Measurements from ENCODE around the gene WBP11. TPM values are rescaled to one million over a fixed set of nuclear protein-coding genes. Genes with fewer than 3 reads are reported as not detected.

Gene WBP11
- total RNA-seq, 1 experiment from 2014 or later = 22.7 TPM

- peaks cover 39% of the 10 kb centered on the region for H3K36me3 ChIP-seq (ENCODE audit: insufficient read depth, low read length)
- no peaks in the 10 kb centered on the region for H3K9me3 ChIP-seq (ENCODE audit: low read length)
These were observed 18.8 kb downstream of the WBP11 start for GRCh38 chr12:14784471-14784870.

GRCh38 chr12:14782756-14783155, 20.5 kb downstream of the WBP11 start:
- DNase-seq = no peak
- Histone ChIP-seq H3K4me2 (ENCODE audit: low read depth, low read length, poor library complexity, severe bottlenecking) (no peak overlapping the region), H3K9ac (ENCODE audit: low read length) (no peak overlapping the region), H3K36me3 (ENCODE audit: insufficient read depth, low read length) (peaks cover 30% of the 10 kb centered on the region), H3K9me2 (replicated peaks; ENCODE audit: insufficient read depth, low read length) (no peaks in the 10 kb centered on the region), H3K79me2 (ENCODE audit: low read length) (no peaks in the 10 kb centered on the region), H3K9me3 (ENCODE audit: low read length) (no peaks in the 10 kb centered on the region), H4K20me1 (ENCODE audit: insufficient read depth, low read depth, low read length) (no peaks in the 10 kb centered on the region), H3K27ac (ENCODE audit: low read length) (no peak overlapping the region), H3K4me3 (ENCODE audit: low read length) (no peak overlapping the region), H3K4me1 (ENCODE audit: low read length) (peaks cover 8% of the 10 kb centered on the region), H3K27me3 (ENCODE audit: low read length) (no peaks in the 10 kb centered on the region), H2AFZ (ENCODE audit: low read length) (no peak overlapping the region)

More at GRCh38 chr12:14784471-14784870, 18.8 kb downstream of the WBP11 start:
- Histone ChIP-seq H2AFZ (ENCODE audit: low read length) (no peak overlapping the region), H3K9ac (ENCODE audit: low read length) (no peak overlapping the region), H3K4me2 (ENCODE audit: low read depth, low read length, poor library complexity, severe bottlenecking) (no peak overlapping the region), H4K20me1 (ENCODE audit: insufficient read depth, low read depth, low read length) (no peaks in the 10 kb centered on the region), H3K9me2 (replicated peaks; ENCODE audit: insufficient read depth, low read length) (no peaks in the 10 kb centered on the region), H3K4me3 (ENCODE audit: low read length) (no peak overlapping the region), H3K27ac (ENCODE audit: low read length) (no peak overlapping the region), H3K79me2 (ENCODE audit: low read length) (no peaks in the 10 kb centered on the region), H3K4me1 (ENCODE audit: low read length) (peaks cover 8% of the 10 kb centered on the region), H3K27me3 (ENCODE audit: low read length) (no peaks in the 10 kb centered on the region)
- no peak for DNase-seq

DNA sequence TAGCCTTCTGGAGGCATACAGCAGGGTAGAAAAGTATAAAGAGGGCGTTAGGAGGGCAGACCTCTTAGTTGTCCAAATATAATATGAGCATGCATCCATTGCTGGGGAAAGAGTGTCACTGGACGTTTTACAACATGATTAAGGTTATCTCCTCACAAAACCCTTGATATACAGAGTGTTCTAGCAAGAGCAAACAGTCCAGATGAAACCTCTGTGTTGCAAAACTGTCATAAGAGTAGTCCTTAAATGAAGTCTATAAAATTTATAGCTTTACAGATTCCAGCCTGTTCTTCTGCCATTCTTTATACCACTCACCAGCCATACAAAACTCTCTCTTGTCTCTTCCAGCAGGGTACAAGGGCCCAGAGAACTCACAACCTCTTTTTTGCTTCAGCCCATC, 21.7 kb downstream of the WBP11 start:
- Histone ChIP-seq H3K9me2 (replicated peaks; ENCODE audit: insufficient read depth, low read length) (no peaks in the 10 kb centered on the region), H3K79me2 (ENCODE audit: low read length) (no peaks in the 10 kb centered on the region), H3K4me3 (ENCODE audit: low read length) (no peak overlapping the region)

DNA sequence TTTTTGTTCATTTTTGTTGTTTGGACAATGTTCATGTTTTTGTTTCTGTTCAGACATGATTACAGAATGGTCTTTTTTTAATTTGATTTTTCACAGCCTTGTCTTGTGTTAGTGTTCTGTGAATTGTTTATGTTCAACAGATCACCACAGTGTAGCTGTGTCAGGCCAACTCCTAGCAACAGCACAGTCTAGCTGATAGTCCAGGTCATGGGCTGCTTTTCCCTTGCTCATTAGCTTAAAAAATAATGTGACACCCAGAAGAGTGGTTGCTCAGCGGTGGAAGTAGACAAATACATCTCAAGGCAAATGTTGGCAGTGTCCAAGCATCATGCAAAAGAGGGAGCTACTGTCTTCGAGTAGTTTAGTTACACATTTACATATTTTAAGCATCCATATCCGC, 22.4 kb downstream of the WBP11 start:
- H3K4me1 ChIP-seq (ENCODE audit: low read length) = peaks cover 8% of the 10 kb centered on the region

More for the DNA sequence above, 21.7 kb downstream of the WBP11 start:
- H3K27ac ChIP-seq (ENCODE audit: low read length) = no peak overlapping the region
- no peaks in the 10 kb centered on the region for H4K20me1 ChIP-seq (ENCODE audit: insufficient read depth, low read depth, low read length)
- H3K36me3 ChIP-seq (ENCODE audit: insufficient read depth, low read length) = peaks cover 23% of the 10 kb centered on the region
- H3K27me3 ChIP-seq (ENCODE audit: low read length) = no peaks in the 10 kb centered on the region
- DNase-seq = no peak
- H2AFZ ChIP-seq (ENCODE audit: low read length) = no peak overlapping the region
- no peak overlapping the region for H3K9ac ChIP-seq (ENCODE audit: low read length)
- H3K4me2 ChIP-seq (ENCODE audit: low read depth, low read length, poor library complexity, severe bottlenecking) = no peak overlapping the region
- H3K4me1 ChIP-seq (ENCODE audit: low read length) = peaks cover 8% of the 10 kb centered on the region
- H3K9me3 ChIP-seq (ENCODE audit: low read length) = no peaks in the 10 kb centered on the region

GRCh38 chr12:14779834-14780233, 23.4 kb downstream of the WBP11 start:
- Histone ChIP-seq H3K79me2 (ENCODE audit: low read length) (no peaks in the 10 kb centered on the region), H3K4me2 (ENCODE audit: low read depth, low read length, poor library complexity, severe bottlenecking) (no peak overlapping the region), H3K9me2 (replicated peaks; ENCODE audit: insufficient read depth, low read length) (no peaks in the 10 kb centered on the region), H3K4me3 (ENCODE audit: low read length) (no peak overlapping the region), H3K9ac (ENCODE audit: low read length) (no peak overlapping the region), H3K9me3 (ENCODE audit: low read length) (no peaks in the 10 kb centered on the region), H3K4me1 (ENCODE audit: low read length) (peaks cover 12% of the 10 kb centered on the region), H3K36me3 (ENCODE audit: insufficient read depth, low read length) (peaks cover 5% of the 10 kb centered on the region; the same call in 1 of the 2 replicates), H3K27ac (ENCODE audit: low read length) (no peak overlapping the region), H3K27me3 (ENCODE audit: low read length) (no peaks in the 10 kb centered on the region), H4K20me1 (ENCODE audit: insufficient read depth, low read depth, low read length) (no peaks in the 10 kb centered on the region), H2AFZ (ENCODE audit: low read length) (no peak overlapping the region)
- no peak for DNase-seq

More for the DNA sequence above, 22.4 kb downstream of the WBP11 start:
- DNase-seq = no peak
- Histone ChIP-seq H3K4me3 (ENCODE audit: low read length) (no peak overlapping the region; the same call in 1 of the 2 replicates), H3K4me2 (ENCODE audit: low read depth, low read length, poor library complexity, severe bottlenecking) (peak overlapping the region; percentile 21), H3K27me3 (ENCODE audit: low read length) (no peaks in the 10 kb centered on the region), H3K27ac (ENCODE audit: low read length) (no peak overlapping the region), H2AFZ (ENCODE audit: low read length) (no peak overlapping the region), H3K36me3 (ENCODE audit: insufficient read depth, low read length) (peaks cover 15% of the 10 kb centered on the region), H4K20me1 (ENCODE audit: insufficient read depth, low read depth, low read length) (no peaks in the 10 kb centered on the region), H3K9me2 (replicated peaks; ENCODE audit: insufficient read depth, low read length) (no peaks in the 10 kb centered on the region), H3K79me2 (ENCODE audit: low read length) (no peaks in the 10 kb centered on the region), H3K9me3 (ENCODE audit: low read length) (no peaks in the 10 kb centered on the region), H3K9ac (ENCODE audit: low read length) (no peak overlapping the region)

DNA sequence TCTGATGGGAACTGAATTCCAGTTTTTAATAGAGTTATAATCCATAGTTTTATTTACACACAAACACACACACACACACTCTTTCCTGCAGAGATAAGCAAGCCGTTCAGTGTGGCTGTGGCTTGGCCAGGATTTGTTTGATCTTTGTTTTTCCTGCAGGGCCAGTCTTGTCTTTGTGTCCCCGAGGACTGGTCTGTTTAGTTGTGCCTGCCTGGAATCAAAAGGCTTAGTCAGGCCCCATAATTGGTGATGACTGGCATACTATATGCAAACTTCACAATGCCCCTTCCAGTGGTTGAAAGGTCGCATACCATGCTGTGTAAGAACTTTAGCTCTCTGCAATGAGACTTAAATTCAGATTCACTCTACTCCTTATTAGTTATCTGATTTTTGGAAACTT, 26.0 kb downstream of the WBP11 start:
- Histone ChIP-seq H2AFZ (ENCODE audit: low read length) (no peak overlapping the region), H3K4me3 (ENCODE audit: low read length) (no peak overlapping the region), H3K36me3 (ENCODE audit: insufficient read depth, low read length) (no peaks in the 10 kb centered on the region), H3K9ac (ENCODE audit: low read length) (no peak overlapping the region), H3K9me3 (ENCODE audit: low read length) (no peaks in the 10 kb centered on the region), H3K79me2 (ENCODE audit: low read length) (no peaks in the 10 kb centered on the region), H3K27me3 (ENCODE audit: low read length) (peaks cover 4% of the 10 kb centered on the region; the same call in 1 of the 2 replicates), H3K4me1 (ENCODE audit: low read length) (peaks cover 24% of the 10 kb centered on the region), H3K4me2 (ENCODE audit: low read depth, low read length, poor library complexity, severe bottlenecking) (no peak overlapping the region), H4K20me1 (ENCODE audit: insufficient read depth, low read depth, low read length) (no peaks in the 10 kb centered on the region), H3K27ac (ENCODE audit: low read length) (no peak overlapping the region), H3K9me2 (replicated peaks; ENCODE audit: insufficient read depth, low read length) (no peaks in the 10 kb centered on the region)
- DNase-seq = no peak

- no peak overlapping the region for H3K27ac ChIP-seq (ENCODE audit: low read length)
- peaks cover 4% of the 10 kb centered on the region; the same call in 1 of the 2 replicates for H3K27me3 ChIP-seq (ENCODE audit: low read length)
- no peaks in the 10 kb centered on the region for H3K9me3 ChIP-seq (ENCODE audit: low read length)
- no peak overlapping the region for H3K4me3 ChIP-seq (ENCODE audit: low read length)
- H3K9me2 ChIP-seq (replicated peaks; ENCODE audit: insufficient read depth, low read length) = no peaks in the 10 kb centered on the region
- H3K36me3 ChIP-seq (ENCODE audit: insufficient read depth, low read length) = no peaks in the 10 kb centered on the region
- peaks cover 31% of the 10 kb centered on the region for H3K4me1 ChIP-seq (ENCODE audit: low read length)
- no peak overlapping the region for H2AFZ ChIP-seq (ENCODE audit: low read length)
- no peak overlapping the region for H3K4me2 ChIP-seq (ENCODE audit: low read depth, low read length, poor library complexity, severe bottlenecking)
- DNase-seq = peak; percentile 62
- H3K9ac ChIP-seq (ENCODE audit: low read length) = no peak overlapping the region
- no peaks in the 10 kb centered on the region for H4K20me1 ChIP-seq (ENCODE audit: insufficient read depth, low read depth, low read length)
- no peaks in the 10 kb centered on the region for H3K79me2 ChIP-seq (ENCODE audit: low read length)
These were observed 26.9 kb downstream of the WBP11 start for GRCh38 chr12:14776236-14776961.

DNA sequence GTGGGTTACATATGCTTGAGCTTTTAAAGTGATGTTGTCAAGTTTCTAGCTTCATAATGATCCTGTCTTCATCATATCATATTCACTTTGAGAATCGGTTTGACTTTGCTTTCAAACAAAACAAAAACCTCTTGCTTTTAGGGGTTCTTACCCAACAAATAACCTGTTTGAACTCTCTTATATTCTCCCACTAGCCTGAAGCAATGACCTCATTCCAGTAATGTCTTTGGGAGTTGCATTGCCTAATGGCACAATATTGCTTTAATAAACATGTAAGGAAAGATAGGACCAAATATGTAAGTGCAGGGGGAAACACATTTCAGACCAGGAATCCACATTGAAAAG, 27.7 kb downstream of the WBP11 start:
- Histone ChIP-seq H3K4me2 (ENCODE audit: low read depth, low read length, poor library complexity, severe bottlenecking) (no peak overlapping the region), H3K4me1 (ENCODE audit: low read length) (peaks cover 30% of the 10 kb centered on the region), H3K36me3 (ENCODE audit: insufficient read depth, low read length) (no peaks in the 10 kb centered on the region), H3K9ac (ENCODE audit: low read length) (no peak overlapping the region), H2AFZ (ENCODE audit: low read length) (no peak overlapping the region; the same call in 1 of the 2 replicates), H3K27me3 (ENCODE audit: low read length) (peaks cover 4% of the 10 kb centered on the region; the same call in 1 of the 2 replicates), H3K9me3 (ENCODE audit: low read length) (no peaks in the 10 kb centered on the region), H3K9me2 (replicated peaks; ENCODE audit: insufficient read depth, low read length) (no peaks in the 10 kb centered on the region), H4K20me1 (ENCODE audit: insufficient read depth, low read depth, low read length) (no peaks in the 10 kb centered on the region), H3K79me2 (ENCODE audit: low read length) (peaks cover 3% of the 10 kb centered on the region; the same call in 1 of the 2 replicates), H3K4me3 (ENCODE audit: low read length) (no peak overlapping the region), H3K27ac (ENCODE audit: low read length) (no peak overlapping the region)
- no peak for DNase-seq
